ENCODE measurements around the gene PAPLN. TPM values are rescaled to one million over a fixed set of nuclear protein-coding genes. Genes with fewer than 3 reads are reported as not detected.

Gene PAPLN
- total RNA-seq, 1 experiment from 2014 or later, result 3.0 TPM

DNA sequence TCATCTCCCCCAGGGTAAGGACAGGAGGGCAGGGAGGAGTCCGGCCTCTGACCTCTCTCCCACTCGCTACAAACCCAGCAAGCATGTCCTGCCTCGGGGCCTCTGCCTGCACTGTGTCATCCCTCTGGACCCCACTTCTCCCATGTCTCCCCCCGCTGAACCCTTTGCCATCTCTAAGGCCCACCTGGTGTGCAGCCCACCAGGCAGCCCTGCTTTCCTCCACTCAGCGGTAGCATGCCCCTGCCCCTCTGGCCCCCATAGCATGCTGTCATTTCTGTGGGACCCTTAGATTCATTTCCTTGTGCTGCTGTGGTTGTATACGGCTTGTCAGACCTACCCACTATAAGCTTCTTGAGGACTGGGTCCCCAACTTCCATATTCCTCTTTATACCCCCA is 17.7 kb downstream of the PAPLN start:
- H3K4me1 ChIP-seq, result no peaks in the 10 kb centered on the region
- H3K4me3 Mint-ChIP-seq (ENCODE audit: unreplicated experiment), result no peak overlapping the region
- intact Hi-C loops (cut with micrococcal nuclease; ENCODE audit: unreplicated experiment), result no loop called here
- H3K4me3 ChIP-seq (ENCODE audit: low read depth, low read length), result no peak overlapping the region
- H3K27me3 ChIP-seq (replicated peaks; ENCODE audit: control insufficient read depth, insufficient read depth, low read length), result no peaks in the 10 kb centered on the region
- H3K36me3 ChIP-seq (ENCODE audit: control insufficient read depth, insufficient read depth, low read length), result no peaks in the 10 kb centered on the region
- no peak overlapping the region for H3K27ac Mint-ChIP-seq (ENCODE audit: unreplicated experiment)
- TF ChIP-seq CTCF (IDR thresholded peaks at IDR 0.05; ENCODE audit: insufficient read depth in 1 of 2, low read depth in 1 of 2, low read length in 1 of 2, severe bottlenecking in 1 of 2, unreplicated experiment in 1 of 2), result no peak
- no peaks in the 10 kb centered on the region for H3K36me3 Mint-ChIP-seq (ENCODE audit: insufficient read depth, unreplicated experiment)
- no peaks in the 10 kb centered on the region for H3K9me3 ChIP-seq
- CTCF ChIA-PET, result no interaction called here
- H3K4me1 Mint-ChIP-seq (ENCODE audit: low read depth, unreplicated experiment), result no peaks in the 10 kb centered on the region
- DNase-seq, result no peak
- H3K9me3 Mint-ChIP-seq (ENCODE audit: unreplicated experiment), result no peaks in the 10 kb centered on the region
- POLR2A ChIA-PET, result no interaction called here
- no peaks in the 10 kb centered on the region for H3K27me3 Mint-ChIP-seq (ENCODE audit: insufficient read depth, unreplicated experiment)
- BruUV-seq (replicated peaks), result no TSS peak

DNA sequence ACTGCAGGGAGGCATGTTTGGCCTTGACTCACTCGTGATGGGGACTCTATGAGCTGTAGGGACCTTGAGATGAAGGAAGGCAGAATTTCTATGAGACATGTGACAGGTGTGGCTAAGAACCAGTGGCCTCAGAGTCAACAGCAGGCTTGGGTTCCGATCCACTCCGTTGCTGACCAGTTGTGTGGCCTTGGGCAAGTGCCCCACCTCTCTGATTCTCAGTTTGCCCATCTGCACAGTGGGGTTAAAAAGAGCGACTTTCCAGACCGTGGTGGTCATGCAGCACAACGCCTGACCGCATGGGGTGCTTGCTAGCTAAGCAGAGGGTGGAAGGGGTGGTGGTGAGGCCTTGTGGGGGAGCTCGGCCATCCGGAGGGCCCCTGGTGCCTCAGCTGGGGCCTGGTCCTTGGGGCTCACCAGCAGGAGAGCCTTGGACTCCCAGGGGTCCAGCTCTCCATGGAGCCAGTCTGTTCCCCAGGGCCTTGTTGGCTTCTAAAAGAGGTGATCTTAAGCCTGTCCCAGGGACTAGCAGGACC is 18.5 kb downstream of the PAPLN start:
- ChIA-PET CTCF (no interaction called here), POLR2A (no interaction called here)
- no peaks in the 10 kb centered on the region for H3K27me3 Mint-ChIP-seq (ENCODE audit: insufficient read depth, unreplicated experiment)
- H3K4me1 Mint-ChIP-seq (ENCODE audit: low read depth, unreplicated experiment), result no peaks in the 10 kb centered on the region
- BruUV-seq (replicated peaks), result no TSS peak
- DNase-seq, result no peak
- no peaks in the 10 kb centered on the region for H3K9me3 Mint-ChIP-seq (ENCODE audit: unreplicated experiment)
- no peaks in the 10 kb centered on the region for H3K4me1 ChIP-seq
- no peaks in the 10 kb centered on the region for H3K36me3 ChIP-seq (ENCODE audit: control insufficient read depth, insufficient read depth, low read length)
- no peak overlapping the region for H3K27ac Mint-ChIP-seq (ENCODE audit: unreplicated experiment)
- intact Hi-C loops (cut with micrococcal nuclease; ENCODE audit: unreplicated experiment), result no loop called here
- H3K9me3 ChIP-seq, result no peaks in the 10 kb centered on the region
- H3K27me3 ChIP-seq (replicated peaks; ENCODE audit: control insufficient read depth, insufficient read depth, low read length), result no peaks in the 10 kb centered on the region
- no peak overlapping the region for H3K4me3 Mint-ChIP-seq (ENCODE audit: unreplicated experiment)
- TF ChIP-seq CTCF (IDR thresholded peaks at IDR 0.05; ENCODE audit: insufficient read depth in 1 of 2, low read depth in 1 of 2, low read length in 1 of 2, severe bottlenecking in 1 of 2, unreplicated experiment in 1 of 2), result no peak
- H3K36me3 Mint-ChIP-seq (ENCODE audit: insufficient read depth, unreplicated experiment), result no peaks in the 10 kb centered on the region
- H3K4me3 ChIP-seq (ENCODE audit: low read depth, low read length), result no peak overlapping the region

- CTCF ChIA-PET, result no interaction called here
- Histone ChIP-seq H3K9me3 (no peaks in the 10 kb centered on the region), H3K27me3 (replicated peaks; ENCODE audit: control insufficient read depth, insufficient read depth, low read length) (no peaks in the 10 kb centered on the region), H3K4me1 (no peaks in the 10 kb centered on the region), H3K4me3 (ENCODE audit: low read depth, low read length) (no peak overlapping the region), H3K36me3 (ENCODE audit: control insufficient read depth, insufficient read depth, low read length) (no peaks in the 10 kb centered on the region)
- no peaks in the 10 kb centered on the region for H3K36me3 Mint-ChIP-seq (ENCODE audit: insufficient read depth, unreplicated experiment)
- H3K4me3 Mint-ChIP-seq (ENCODE audit: unreplicated experiment), result no peak overlapping the region
- POLR2A ChIA-PET, result no interaction called here
- BruUV-seq (replicated peaks), result no TSS peak
- intact Hi-C loops (cut with micrococcal nuclease; ENCODE audit: unreplicated experiment), result no loop called here
- no peak for DNase-seq
- H3K9me3 Mint-ChIP-seq (ENCODE audit: unreplicated experiment), result no peaks in the 10 kb centered on the region
- no peak overlapping the region for H3K27ac Mint-ChIP-seq (ENCODE audit: unreplicated experiment)
- TF ChIP-seq CTCF (IDR thresholded peaks at IDR 0.05; ENCODE audit: insufficient read depth in 1 of 2, low read depth in 1 of 2, low read length in 1 of 2, severe bottlenecking in 1 of 2, unreplicated experiment in 1 of 2), result no peak
- no peaks in the 10 kb centered on the region for H3K4me1 Mint-ChIP-seq (ENCODE audit: low read depth, unreplicated experiment)
- no peaks in the 10 kb centered on the region for H3K27me3 Mint-ChIP-seq (ENCODE audit: insufficient read depth, unreplicated experiment)
These were observed 20.8 kb downstream of the PAPLN start for GRCh38 chr14:73258076-73258475.
